Parathyroid adenoma (tissue), 2 donors: ENCODE results near the gene SLC26A3.

Experiments
- H2AFZ ChIP-seq: fragments of 300-600 bp; sonication (generic); one replicate; pipeline ENCODE4 v1.7.0; 2017; ENCODE audit warnings: antibody characterized with exemption, mild to moderate bottlenecking
- H3K27ac ChIP-seq: fragments of 300-600 bp; sonication (generic); one replicate; pipeline ENCODE4 v1.7.0; 2017
- H3K27me3 ChIP-seq: fragments of 300-600 bp; sonication (generic); one replicate; pipeline ENCODE4 v1.7.0; 2017; ENCODE audit warnings: low read length; ENCODE audit not compliant: control insufficient read depth, insufficient read depth
- H3K36me3 ChIP-seq: fragments of 300-600 bp; sonication (generic); one replicate; pipeline ENCODE4 v1.7.0; 2017; ENCODE audit warnings: low read length; ENCODE audit not compliant: control insufficient read depth, insufficient read depth
- H3K4me1 ChIP-seq: fragments of 300-600 bp; sonication (generic); one replicate; pipeline ENCODE4 v1.7.0; 2017; ENCODE audit warnings: control low read depth
- H3K4me2 ChIP-seq: fragments of 300-600 bp; sonication (generic); one replicate; pipeline ENCODE4 v1.7.0; 2017; ENCODE audit warnings: low read length
- H3K4me3 ChIP-seq: fragments of 300-600 bp; sonication (generic); one replicate; pipeline ENCODE4 v1.7.0; 2017; ENCODE audit warnings: low read depth, low read length
- H3K79me2 ChIP-seq: fragments of 300-600 bp; sonication (generic); one replicate; pipeline ENCODE4 v1.7.0; 2017; ENCODE audit warnings: control low read depth
- H3K9ac ChIP-seq: fragments of 300-600 bp; sonication (generic); one replicate; pipeline ENCODE4 v1.7.0; 2017; ENCODE audit warnings: mild to moderate bottlenecking
- H3K9me3 ChIP-seq: fragments of 300-600 bp; sonication (generic); one replicate; pipeline ENCODE4 v1.7.0; 2017; ENCODE audit warnings: low read length; ENCODE audit not compliant: control insufficient read depth
- CTCF ChIP-seq: fragments of 300-600 bp; sonication (generic); IDR thresholded peaks from one replicate; pipeline ENCODE4 v1.7.0; 2017; ENCODE audit warnings: antibody characterized with exemption, mild to moderate bottlenecking
- donor health status: primary hyperparathyroidism.

The SLC26A3 gene

DNA sequence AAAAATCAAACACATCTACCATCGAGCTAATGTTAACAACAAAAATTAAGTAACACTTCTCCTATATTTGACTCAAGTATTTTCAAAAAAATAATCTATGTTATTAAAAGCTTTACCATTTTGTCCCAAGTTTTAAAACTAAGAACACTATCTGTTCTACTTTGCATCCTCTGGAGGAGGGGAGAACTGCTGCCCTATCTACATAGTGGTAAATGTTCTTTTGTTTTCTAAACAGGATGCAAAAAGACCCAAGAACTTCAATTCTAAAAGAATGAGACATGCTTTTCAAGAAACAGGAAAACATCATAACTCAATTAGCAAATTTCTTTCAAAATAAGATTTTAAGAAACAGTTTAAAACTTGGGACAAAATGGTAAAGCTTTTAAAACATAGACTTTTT is 14.8 kb downstream of the SLC26A3 start:
- H3K27ac ChIP-seq = no peak overlapping the region
- no peak for TF ChIP-seq CTCF

DNA sequence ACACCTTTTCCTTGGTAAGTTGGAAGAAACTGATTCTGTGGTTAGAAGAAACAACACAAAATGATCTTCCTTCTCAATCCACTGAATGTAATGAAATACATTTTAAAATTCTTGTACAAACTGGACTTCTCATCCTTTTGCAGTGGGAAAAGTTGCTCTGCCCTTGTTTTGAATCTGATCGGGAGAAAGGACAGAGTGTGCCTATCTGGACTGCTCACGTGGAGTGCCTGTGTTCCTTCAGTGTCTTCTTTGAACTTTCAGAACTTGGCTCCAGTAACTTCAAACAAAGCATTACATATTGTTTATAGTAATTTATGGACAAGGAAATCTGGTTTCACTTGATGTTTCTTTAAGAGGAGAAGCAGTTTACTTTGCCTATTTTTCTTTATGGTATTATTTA is 17.1 kb downstream of the SLC26A3 start:
- no peaks in the 10 kb centered on the region for H3K79me2 ChIP-seq
- H2AFZ ChIP-seq = no peak overlapping the region
- no peaks in the 10 kb centered on the region for H3K4me1 ChIP-seq
- H3K27me3 ChIP-seq = no peaks in the 10 kb centered on the region
- H3K27ac ChIP-seq = no peak overlapping the region
- no peak overlapping the region for H3K4me2 ChIP-seq
- no peaks in the 10 kb centered on the region for H3K9me3 ChIP-seq
- no peaks in the 10 kb centered on the region for H3K36me3 ChIP-seq
- H3K4me3 ChIP-seq = no peak overlapping the region
- H3K9ac ChIP-seq = no peak overlapping the region
- no peak for TF ChIP-seq CTCF

More for the DNA sequence above, 14.8 kb downstream of the SLC26A3 start:
- Histone ChIP-seq H3K9me3 (no peaks in the 10 kb centered on the region), H3K79me2 (no peaks in the 10 kb centered on the region), H3K4me2 (no peak overlapping the region), H3K9ac (no peak overlapping the region), H3K4me1 (no peaks in the 10 kb centered on the region), H3K4me3 (no peak overlapping the region), H3K27me3 (no peaks in the 10 kb centered on the region), H3K36me3 (no peaks in the 10 kb centered on the region), H2AFZ (no peak overlapping the region)

DNA sequence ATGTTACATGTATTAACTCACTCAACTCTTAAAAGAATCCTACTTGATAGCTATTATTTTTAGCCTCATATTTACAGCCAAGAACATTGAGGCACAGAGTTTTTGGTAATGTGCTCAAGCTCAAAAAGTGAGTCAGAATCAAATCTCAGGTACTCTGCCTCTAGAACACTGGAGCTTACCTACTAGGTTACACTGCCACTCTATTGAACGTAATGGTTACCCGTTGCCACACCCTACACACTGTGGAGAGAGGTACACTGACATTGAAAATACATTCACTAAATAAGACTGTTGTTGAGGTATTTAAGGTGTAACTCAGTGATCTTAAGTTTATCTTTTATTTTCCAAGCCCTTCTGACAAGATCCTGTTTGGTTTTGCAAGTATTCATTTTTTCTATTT is 17.9 kb downstream of the SLC26A3 start:
- no peak overlapping the region for H2AFZ ChIP-seq
- H3K4me2 ChIP-seq = no peak overlapping the region
- no peaks in the 10 kb centered on the region for H3K79me2 ChIP-seq
- no peak overlapping the region for H3K9ac ChIP-seq
- no peak overlapping the region for H3K27ac ChIP-seq
- no peaks in the 10 kb centered on the region for H3K4me1 ChIP-seq
- no peaks in the 10 kb centered on the region for H3K36me3 ChIP-seq
- no peak overlapping the region for H3K4me3 ChIP-seq
- H3K9me3 ChIP-seq = no peaks in the 10 kb centered on the region
- no peaks in the 10 kb centered on the region for H3K27me3 ChIP-seq
- TF ChIP-seq CTCF = no peak

GRCh38 chr7:107783648-107784047 is 19.4 kb downstream of the SLC26A3 start:
- H3K4me1 ChIP-seq = no peaks in the 10 kb centered on the region
- no peaks in the 10 kb centered on the region for H3K27me3 ChIP-seq
- H3K4me3 ChIP-seq = no peak overlapping the region
- no peak for TF ChIP-seq CTCF
- H3K9ac ChIP-seq = no peak overlapping the region
- no peaks in the 10 kb centered on the region for H3K36me3 ChIP-seq
- no peak overlapping the region for H3K4me2 ChIP-seq
- H3K79me2 ChIP-seq = no peaks in the 10 kb centered on the region
- no peak overlapping the region for H3K27ac ChIP-seq
- H2AFZ ChIP-seq = no peak overlapping the region
- H3K9me3 ChIP-seq = no peaks in the 10 kb centered on the region

DNA sequence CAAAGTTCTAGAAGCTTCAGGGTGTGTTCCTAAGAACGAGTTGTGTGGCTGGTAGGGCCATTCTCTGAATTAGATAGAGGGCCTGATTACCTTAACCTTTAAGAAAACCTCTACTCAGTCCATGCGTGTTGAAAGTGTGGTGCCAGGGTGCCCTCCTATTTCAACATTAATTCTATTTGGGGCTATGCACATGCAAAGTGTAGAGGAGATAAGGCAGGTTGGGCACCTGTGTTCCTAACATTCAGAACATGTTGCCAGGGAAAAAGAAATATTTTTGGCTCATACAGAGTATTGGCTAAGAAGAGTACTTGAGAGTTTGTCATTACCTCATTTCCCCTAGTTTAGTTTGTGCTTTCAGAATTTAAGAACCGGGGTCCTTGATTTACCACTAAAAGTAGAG is 20.6 kb downstream of the SLC26A3 start:
- no peak for TF ChIP-seq CTCF
- H3K27ac ChIP-seq = no peak overlapping the region

More for the DNA sequence above, 20.6 kb downstream of the SLC26A3 start:
- H2AFZ ChIP-seq = no peak overlapping the region
- no peak overlapping the region for H3K4me2 ChIP-seq
- no peak overlapping the region for H3K4me3 ChIP-seq
- H3K36me3 ChIP-seq = no peaks in the 10 kb centered on the region
- H3K9ac ChIP-seq = no peak overlapping the region
- no peaks in the 10 kb centered on the region for H3K79me2 ChIP-seq
- no peaks in the 10 kb centered on the region for H3K9me3 ChIP-seq
- H3K27me3 ChIP-seq = no peaks in the 10 kb centered on the region
- H3K4me1 ChIP-seq = no peaks in the 10 kb centered on the region
